ENCODE results near the gene HCN4.
"Not testable (repeated sequence)": the region's sequence is repeated elsewhere in the genome, so short reads cannot be mapped to it uniquely, and the experiment has no call there.

Gene HCN4

GRCh38 chr15:73300286-73300685, 68.5 kb downstream of the HCN4 start:
- in situ Hi-C loops (cut with MboI; ENCODE audit: low sequenced_read_pairs): not testable (repeated sequence)

GRCh38 chr15:73298522-73299245, 70.1 kb downstream of the HCN4 start:
- in situ Hi-C loops (cut with MboI; ENCODE audit: low sequenced_read_pairs): no loop called here

GRCh38 chr15:73296609-73297353, 72.0 kb downstream of the HCN4 start:
- in situ Hi-C loops (cut with MboI; ENCODE audit: low sequenced_read_pairs): no loop called here

GRCh38 chr15:73295630-73296286, 73.0 kb downstream of the HCN4 start:
- in situ Hi-C loops (cut with MboI; ENCODE audit: low sequenced_read_pairs): no loop called here

GRCh38 chr15:73293773-73294172, 75.0 kb downstream of the HCN4 start:
- in situ Hi-C loops (cut with MboI; ENCODE audit: low sequenced_read_pairs): no loop called here

- in situ Hi-C loops (cut with MboI; ENCODE audit: low sequenced_read_pairs): no loop called here
Observed at GRCh38 chr15:73291441-73291840, 77.3 kb downstream of the HCN4 start.

GRCh38 chr15:73287019-73287418, 81.7 kb downstream of the HCN4 start:
- in situ Hi-C loops (cut with MboI; ENCODE audit: low sequenced_read_pairs): no loop called here

GRCh38 chr15:73286311-73286710, 82.4 kb downstream of the HCN4 start:
- in situ Hi-C loops (cut with MboI; ENCODE audit: low sequenced_read_pairs): no loop called here

- in situ Hi-C loops (cut with MboI; ENCODE audit: low sequenced_read_pairs): no loop called here
Observed at GRCh38 chr15:73284090-73284716, 84.6 kb downstream of the HCN4 start.

- in situ Hi-C loops (cut with MboI; ENCODE audit: low sequenced_read_pairs): no loop called here
Observed at GRCh38 chr15:73283366-73283962, 85.3 kb downstream of the HCN4 start.

- in situ Hi-C loops (cut with MboI; ENCODE audit: low sequenced_read_pairs): no loop called here
Observed at GRCh38 chr15:73282567-73283365, 86.0 kb downstream of the HCN4 start.

GRCh38 chr15:73275862-73276261, 92.9 kb downstream of the HCN4 start:
- in situ Hi-C loops (cut with MboI; ENCODE audit: low sequenced_read_pairs): no loop called here

GRCh38 chr15:73273181-73274002, 95.4 kb downstream of the HCN4 start:
- in situ Hi-C loops (cut with MboI; ENCODE audit: low sequenced_read_pairs): no loop called here

GRCh38 chr15:73270366-73271097, 98.2 kb downstream of the HCN4 start:
- in situ Hi-C loops (cut with MboI; ENCODE audit: low sequenced_read_pairs): no loop called here
